Stimulated activated CD8-positive, alpha-beta memory T cell treated with anti-CD3 and anti-CD28 coated beads, Interleukin-12 subunit alpha, Interleukin-12 subunit beta, amount 100 ng/mL, for 24 hours (primary cell): ENCODE results near the gene PTPRA.
A peak's percentile ranks its signal among the peaks of the same experiment; 100 is the strongest.

ENCODE experiments used
- DNase-seq: peaks from one replicate; pipeline ENCODE4 v3.0.0-alpha.2; 2020; ENCODE audit errors: extremely low read depth

The PTPRA gene

GRCh38 chr20:2932498-2932897 is 59.2 kb downstream of the PTPRA start:
- no peak for DNase-seq

- no peak for DNase-seq
These were observed 64.6 kb downstream of the PTPRA start for GRCh38 chr20:2937902-2938301.

- no peak for DNase-seq
These were observed 69.2 kb downstream of the PTPRA start for GRCh38 chr20:2942439-2942838.

GRCh38 chr20:2946988-2947961 is 74.0 kb downstream of the PTPRA start:
- no peak for DNase-seq

DNA sequence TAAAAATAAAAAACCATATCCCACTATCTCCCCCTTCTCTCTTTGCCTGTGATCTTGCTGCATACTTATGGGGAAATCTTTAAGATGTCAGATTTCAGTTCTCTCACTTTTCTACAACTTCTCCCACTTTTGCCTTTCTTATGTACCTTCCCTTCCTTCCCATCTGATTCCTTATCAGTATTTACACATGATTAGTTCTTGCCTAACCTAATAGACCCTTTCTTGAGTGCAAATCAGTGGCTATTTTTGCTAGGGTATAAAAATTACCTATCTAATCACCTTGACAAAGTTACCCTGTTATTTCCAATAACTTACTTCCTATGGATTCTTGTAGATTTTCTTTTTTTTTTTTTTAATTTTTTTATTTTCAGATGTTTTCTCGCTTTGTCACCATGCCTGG is 75.7 kb downstream of the PTPRA start:
- no peak for DNase-seq

DNA sequence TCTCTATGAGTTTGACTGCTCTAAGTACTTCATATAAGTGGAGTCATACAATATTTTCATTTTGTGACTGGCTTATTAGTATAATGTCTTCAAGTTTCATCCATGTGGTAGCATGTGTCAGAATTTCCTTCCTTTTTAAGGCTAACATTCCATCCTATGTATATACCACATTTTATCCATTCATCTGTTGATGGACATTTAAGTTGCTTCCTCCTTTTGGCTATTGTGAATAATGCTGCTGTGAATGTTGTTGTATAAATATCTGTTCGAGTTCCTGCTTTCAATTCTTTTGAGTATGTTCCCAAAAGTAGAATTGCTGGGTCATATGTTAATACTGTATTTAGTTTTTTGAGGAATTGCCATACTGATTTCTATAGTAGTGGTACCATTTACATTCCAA is 79.5 kb downstream of the PTPRA start:
- DNase-seq: no peak

DNA sequence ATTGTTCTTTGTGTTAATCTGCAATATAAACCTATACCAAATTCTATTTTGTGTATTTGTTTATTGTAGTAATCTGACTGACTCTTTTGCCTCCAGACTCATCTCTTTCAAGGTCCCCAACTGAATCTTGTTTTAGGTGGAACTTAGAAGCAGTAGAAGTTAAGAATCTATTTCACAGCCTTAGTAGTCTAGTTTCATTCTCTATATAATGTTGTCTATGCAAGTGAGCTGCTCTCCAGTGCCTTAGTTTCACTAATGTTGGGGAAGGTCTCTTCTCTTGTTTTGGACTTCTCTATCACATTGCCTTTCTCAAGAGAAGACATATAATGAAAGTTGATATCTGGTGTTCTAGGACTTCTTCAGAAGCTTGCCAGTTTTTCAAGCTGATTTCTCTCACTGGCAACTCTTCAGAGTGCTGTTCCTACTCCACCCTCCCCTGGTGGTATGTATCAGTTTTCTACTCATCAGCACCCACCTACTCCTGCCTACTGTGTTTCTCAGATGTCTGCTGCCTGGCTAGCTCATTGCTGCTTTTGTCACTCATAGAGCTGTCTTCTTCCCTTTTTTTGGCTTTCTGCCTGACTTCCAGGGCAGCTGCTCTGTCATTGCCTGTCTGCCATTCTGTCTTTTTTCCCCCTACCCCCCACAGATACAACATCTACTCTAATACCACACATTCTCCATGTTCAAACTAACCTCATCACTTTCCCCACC is 82.1 kb downstream of the PTPRA start:
- no peak for DNase-seq

DNA sequence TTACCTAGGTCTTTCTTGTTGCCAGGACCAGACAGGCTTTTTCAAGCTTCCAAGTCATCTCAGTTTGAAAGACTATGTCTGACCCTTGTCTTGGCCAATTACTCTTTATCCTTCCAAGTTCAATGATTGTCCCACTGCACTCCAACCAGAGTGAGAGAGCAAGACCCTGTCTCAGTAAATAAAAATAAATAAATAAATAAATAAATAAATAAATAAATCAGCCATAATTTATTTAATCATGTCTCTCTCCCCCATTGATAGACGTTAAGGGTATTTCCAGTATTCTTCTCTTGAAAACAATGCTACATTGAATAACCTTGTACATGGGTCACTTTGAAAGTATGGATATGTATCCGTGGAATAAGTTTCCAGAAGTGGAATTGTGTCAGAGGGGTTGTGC is 83.2 kb downstream of the PTPRA start:
- no peak for DNase-seq

DNA sequence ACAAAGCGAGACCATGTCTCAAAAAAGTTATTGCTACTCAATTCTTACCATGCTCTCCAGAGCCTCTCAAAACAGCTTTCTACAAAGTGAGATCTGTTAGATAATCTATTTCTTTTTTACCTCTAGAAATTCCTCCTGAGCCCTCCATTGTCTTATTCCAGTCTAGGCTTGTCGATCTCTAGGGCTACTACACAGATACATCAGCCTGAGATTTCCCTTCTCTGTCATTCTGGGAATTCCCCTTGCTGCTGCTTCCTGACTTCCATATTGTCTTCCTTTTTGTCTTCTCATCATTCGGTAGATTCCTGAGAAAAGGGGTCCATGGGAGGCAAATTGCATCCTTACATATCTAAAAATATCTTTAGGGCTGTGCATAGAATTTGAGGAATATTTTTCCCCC is 94.6 kb downstream of the PTPRA start:
- DNase-seq: no peak

DNA sequence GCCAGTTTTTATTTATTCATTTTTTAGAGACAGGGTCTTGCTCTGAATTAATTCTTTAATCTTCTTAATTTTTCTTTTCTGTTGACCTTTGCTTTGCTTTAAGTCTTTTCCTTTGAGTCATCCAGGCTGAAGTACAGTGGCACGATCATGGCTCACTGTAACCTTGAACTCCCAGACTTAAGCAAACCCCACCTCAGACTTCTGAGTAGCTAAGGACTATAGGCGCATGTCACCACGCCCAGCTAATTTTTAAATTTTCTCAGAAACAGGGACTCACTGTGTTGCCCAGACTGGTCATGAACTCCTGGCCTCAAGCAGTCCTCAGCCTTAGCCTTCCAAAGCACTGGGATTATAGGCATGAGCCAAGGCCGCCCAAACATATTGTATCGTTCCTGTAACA is 98.8 kb downstream of the PTPRA start:
- no peak for DNase-seq

DNA sequence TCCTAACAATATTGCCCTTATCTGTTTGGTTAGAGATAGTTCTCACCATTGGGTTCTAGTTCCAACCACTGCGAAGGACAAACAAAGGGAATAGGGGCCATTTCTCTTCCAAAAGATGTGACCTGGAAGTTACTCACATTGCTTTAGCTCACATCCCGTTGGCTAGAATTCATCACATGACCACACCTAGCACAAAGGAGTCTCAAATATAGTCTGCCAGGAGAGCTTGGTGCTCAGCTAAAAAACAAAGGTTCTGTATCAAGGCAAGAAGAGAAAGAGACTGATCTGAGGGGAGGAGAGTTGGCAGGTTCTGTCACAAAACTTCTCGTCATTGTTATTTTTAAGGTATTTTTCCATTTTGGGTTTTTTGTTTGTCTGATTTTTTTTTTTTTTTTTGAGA is 100.3 kb downstream of the PTPRA start:
- DNase-seq: no peak

GRCh38 chr20:2978519-2978918 is 105.2 kb downstream of the PTPRA start:
- DNase-seq: no peak

GRCh38 chr20:2981646-2982045 is 108.4 kb downstream of the PTPRA start:
- no peak for DNase-seq

GRCh38 chr20:2983508-2983907 is 110.2 kb downstream of the PTPRA start:
- no peak for DNase-seq

DNA sequence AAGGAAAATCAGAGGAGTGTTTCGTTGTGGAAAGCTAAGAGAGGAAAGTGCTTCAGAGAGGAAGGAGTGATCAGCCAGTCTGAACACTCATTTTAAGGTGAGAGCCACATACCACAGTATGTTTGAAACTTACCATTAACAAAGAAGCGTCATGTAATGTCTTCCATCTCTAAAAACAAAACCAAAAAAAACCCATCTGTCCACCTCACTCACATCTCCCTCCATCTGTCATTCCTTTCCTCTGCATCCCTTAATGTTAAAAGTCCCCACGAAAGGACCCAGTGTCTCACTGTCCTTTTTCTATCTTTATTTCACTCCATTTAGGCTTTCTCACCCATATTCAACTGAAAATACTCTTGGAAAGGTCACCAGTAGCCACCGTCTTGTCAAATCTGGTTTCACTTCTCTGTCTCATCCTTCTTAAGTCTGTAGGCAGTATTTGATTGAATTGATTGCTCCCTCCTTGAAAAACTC is 110.8 kb downstream of the PTPRA start:
- no peak for DNase-seq

DNA sequence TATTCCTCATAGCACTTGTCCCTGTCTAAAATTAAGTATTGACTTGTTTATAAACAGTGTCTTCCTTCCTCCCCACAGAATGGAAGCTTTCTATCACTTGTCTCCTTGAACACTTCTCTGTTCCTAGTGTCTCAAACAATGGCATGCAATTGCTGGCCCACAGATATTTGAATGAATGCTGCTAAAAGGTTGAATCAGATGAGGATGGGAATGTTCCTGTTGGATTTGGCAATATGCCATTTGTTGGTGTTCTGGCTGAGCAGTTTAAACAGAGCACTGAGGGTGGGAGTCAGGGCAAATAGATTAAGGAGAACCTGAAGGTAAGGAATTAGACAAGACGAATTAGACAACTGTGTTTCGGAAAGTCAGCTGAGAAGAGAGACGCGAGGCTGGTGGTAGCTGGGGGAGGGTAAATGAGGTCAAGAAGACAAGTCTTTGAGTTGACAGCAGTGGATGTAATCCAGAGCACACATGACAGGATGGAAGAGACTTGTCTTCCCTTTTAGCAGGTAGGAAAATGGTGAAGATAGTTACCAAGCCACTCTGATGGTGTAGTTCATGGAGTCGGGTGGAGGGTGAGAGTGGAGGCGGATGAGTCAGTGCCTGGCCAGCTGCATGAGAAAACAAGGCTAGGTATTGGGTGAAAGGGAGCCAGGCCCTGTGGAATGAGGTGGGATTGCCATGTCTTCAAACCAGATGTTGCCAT is 111.8 kb downstream of the PTPRA start:
- no peak for DNase-seq

GRCh38 chr20:2986466-2986865 is 113.2 kb downstream of the PTPRA start:
- peak; percentile 19 for DNase-seq

DNA sequence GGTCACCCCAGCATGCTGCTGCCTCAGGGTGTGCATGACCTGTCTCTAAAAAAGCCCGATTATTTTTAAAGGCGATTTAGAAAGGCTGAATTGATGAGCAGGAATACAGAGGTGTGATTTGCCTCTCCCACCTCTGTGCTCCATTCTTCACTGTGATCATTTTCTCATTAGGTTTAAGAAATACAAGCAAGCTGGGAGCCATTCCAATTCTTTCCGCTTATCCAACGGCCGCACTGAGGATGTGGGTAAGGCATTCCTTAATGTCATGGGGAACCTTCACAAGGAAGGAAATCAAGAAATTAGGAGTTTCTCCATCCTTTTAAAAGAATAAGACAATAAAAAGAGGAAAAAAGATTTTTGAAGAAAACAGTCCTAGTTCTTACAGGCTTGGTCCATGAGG is 114.6 kb downstream of the PTPRA start:
- no peak for DNase-seq

DNA sequence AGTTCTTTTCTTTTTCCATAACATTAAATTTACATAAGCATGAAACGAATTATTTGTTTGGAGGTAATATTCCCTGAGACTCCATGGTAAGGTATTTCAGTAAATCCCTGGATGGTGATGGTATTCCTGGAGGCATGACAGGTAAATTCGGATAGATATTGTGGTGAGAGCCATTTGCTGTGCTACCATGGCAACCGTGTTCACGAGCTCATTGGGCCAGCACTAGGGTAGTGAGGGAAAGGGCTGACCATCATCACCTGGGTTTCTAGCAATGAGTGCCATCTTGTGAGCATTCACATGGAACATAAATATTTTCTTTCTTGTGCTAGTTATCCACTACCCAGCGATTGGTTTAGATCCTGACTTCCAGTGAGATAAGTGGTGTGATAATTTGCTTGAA is 118.3 kb downstream of the PTPRA start:
- no peak for DNase-seq

DNA sequence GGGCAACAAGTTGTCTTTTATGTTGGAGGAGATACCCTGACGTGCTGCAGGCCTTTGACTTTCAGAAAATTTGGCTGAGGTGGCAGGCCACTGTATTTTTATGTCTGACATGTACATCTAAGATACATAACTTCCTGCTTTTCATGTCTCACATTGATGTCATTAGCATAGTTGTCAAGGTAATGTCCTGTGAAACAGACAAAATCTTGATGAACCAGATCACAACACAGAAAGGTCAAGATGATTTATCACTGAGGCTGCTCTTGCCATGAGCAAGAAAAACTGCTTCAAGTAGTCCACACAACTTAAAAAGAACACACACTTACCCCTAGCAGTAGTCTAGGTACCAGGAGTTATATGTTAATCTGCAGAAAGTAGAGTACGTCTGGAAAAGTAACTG is 120.0 kb downstream of the PTPRA start:
- no peak for DNase-seq

DNA sequence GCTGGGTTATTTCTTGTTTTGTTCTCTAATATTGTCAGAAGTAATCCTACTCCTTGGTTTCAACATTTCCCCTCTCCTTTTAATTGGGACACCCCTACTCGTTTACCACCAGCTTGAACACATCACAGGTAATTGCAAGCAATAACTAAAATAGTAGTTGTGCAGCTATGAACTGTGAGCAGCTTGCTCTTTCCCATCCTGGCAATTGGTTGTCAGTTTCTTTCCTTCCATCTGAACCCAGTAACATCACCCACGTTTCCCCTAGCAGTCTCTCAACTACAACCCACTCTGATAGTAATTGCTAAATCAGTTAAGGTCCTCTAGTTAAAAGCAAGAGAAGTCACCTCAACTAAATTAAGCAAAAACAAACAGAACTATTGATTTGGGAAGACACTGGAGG is 122.5 kb downstream of the PTPRA start:
- no peak for DNase-seq

GRCh38 chr20:2998728-2999127 is 125.4 kb downstream of the PTPRA start:
- no peak for DNase-seq
